ENCODE measurements around the gene ECEL1.

ECEL1 gene

GRCh38 chr2:232522623-232523401 lies 35.2 kb upstream of the ECEL1 start:
- Histone ChIP-seq H3K9me3 (ENCODE audit: severe bottlenecking) (no peaks in the 10 kb centered on the region), H3K4me1 (ENCODE audit: insufficient read depth, poor library complexity, severe bottlenecking) (no peaks in the 10 kb centered on the region), H3K27ac (ENCODE audit: poor library complexity, severe bottlenecking) (no peak overlapping the region), H3K36me3 (ENCODE audit: low read depth) (no peaks in the 10 kb centered on the region), H3K4me3 (ENCODE audit: severe bottlenecking) (no peak overlapping the region), H3K27me3 (ENCODE audit: insufficient read depth, poor library complexity, severe bottlenecking) (peaks cover 35% of the 10 kb centered on the region)
- DNase-seq (ENCODE audit: low spot score) (no peak), ATAC-seq (ENCODE audit: low read depth) (peak; percentile 26; the same call in 2 of the 3 replicates)
- TF ChIP-seq CTCF (IDR thresholded peaks at IDR 0.05; ENCODE audit: poor library complexity, severe bottlenecking), result no peak

GRCh38 chr2:232521959-232522622 lies 34.5 kb upstream of the ECEL1 start:
- Histone ChIP-seq H3K36me3 (ENCODE audit: low read depth) (no peaks in the 10 kb centered on the region), H3K27me3 (ENCODE audit: insufficient read depth, poor library complexity, severe bottlenecking) (peaks cover 35% of the 10 kb centered on the region), H3K4me1 (ENCODE audit: insufficient read depth, poor library complexity, severe bottlenecking) (no peaks in the 10 kb centered on the region), H3K4me3 (ENCODE audit: severe bottlenecking) (no peak overlapping the region), H3K9me3 (ENCODE audit: severe bottlenecking) (no peaks in the 10 kb centered on the region), H3K27ac (ENCODE audit: poor library complexity, severe bottlenecking) (no peak overlapping the region)
- ATAC-seq (ENCODE audit: low read depth) (peak; percentile 51), DNase-seq (ENCODE audit: low spot score) (no peak)
- peak; percentile 89 for TF ChIP-seq CTCF (IDR thresholded peaks at IDR 0.05; ENCODE audit: poor library complexity, severe bottlenecking)

GRCh38 chr2:232521098-232521497 lies 33.5 kb upstream of the ECEL1 start:
- no peak for DNase-seq (ENCODE audit: low spot score)
- H3K4me3 ChIP-seq (ENCODE audit: severe bottlenecking), result no peak overlapping the region
- no peaks in the 10 kb centered on the region for H3K36me3 ChIP-seq (ENCODE audit: low read depth)

GRCh38 chr2:232520489-232520888 lies 32.9 kb upstream of the ECEL1 start:
- no peak for TF ChIP-seq CTCF (IDR thresholded peaks at IDR 0.05; ENCODE audit: poor library complexity, severe bottlenecking)

More at GRCh38 chr2:232521098-232521497, 33.5 kb upstream of the ECEL1 start:
- H3K27me3 ChIP-seq (ENCODE audit: insufficient read depth, poor library complexity, severe bottlenecking), result peaks cover 35% of the 10 kb centered on the region
- no peak for TF ChIP-seq CTCF (IDR thresholded peaks at IDR 0.05; ENCODE audit: poor library complexity, severe bottlenecking)
- no peaks in the 10 kb centered on the region for H3K9me3 ChIP-seq (ENCODE audit: severe bottlenecking)
- no peak for ATAC-seq (ENCODE audit: low read depth)
- no peaks in the 10 kb centered on the region for H3K4me1 ChIP-seq (ENCODE audit: insufficient read depth, poor library complexity, severe bottlenecking)
- H3K27ac ChIP-seq (ENCODE audit: poor library complexity, severe bottlenecking), result no peak overlapping the region

More at GRCh38 chr2:232520489-232520888, 32.9 kb upstream of the ECEL1 start:
- Histone ChIP-seq H3K4me1 (ENCODE audit: insufficient read depth, poor library complexity, severe bottlenecking) (no peaks in the 10 kb centered on the region), H3K27ac (ENCODE audit: poor library complexity, severe bottlenecking) (no peak overlapping the region), H3K4me3 (ENCODE audit: severe bottlenecking) (no peak overlapping the region), H3K9me3 (ENCODE audit: severe bottlenecking) (no peaks in the 10 kb centered on the region), H3K27me3 (ENCODE audit: insufficient read depth, poor library complexity, severe bottlenecking) (peaks cover 35% of the 10 kb centered on the region), H3K36me3 (ENCODE audit: low read depth) (no peaks in the 10 kb centered on the region)
- ATAC-seq (ENCODE audit: low read depth), result no peak
- no peak for DNase-seq (ENCODE audit: low spot score)
